ENCODE measurements around the gene GP1BB. TPM values are rescaled to one million over a fixed set of nuclear protein-coding genes. Genes with fewer than 3 reads are reported as not detected.
"Not testable (repeated sequence)": the region's sequence is repeated elsewhere in the genome, so short reads cannot be mapped to it uniquely, and the experiment has no call there.

Gene GP1BB
- total RNA-seq, 1 experiment from 2014 or later = 8.5 TPM

GRCh38 chr22:19693981-19694670 lies 29.2 kb upstream of the GP1BB start:
- DNase-seq (ENCODE audit: low spot score) = no peak

- no peak for DNase-seq (ENCODE audit: low spot score)
These were observed 28.6 kb upstream of the GP1BB start for GRCh38 chr22:19694696-19695095.

- DNase-seq (ENCODE audit: low spot score) = no peak
These were observed 26.6 kb upstream of the GP1BB start for GRCh38 chr22:19696504-19697276.

GRCh38 chr22:19697871-19698270 lies 25.5 kb upstream of the GP1BB start:
- DNase-seq (ENCODE audit: low spot score) = not testable (repeated sequence)

DNA sequence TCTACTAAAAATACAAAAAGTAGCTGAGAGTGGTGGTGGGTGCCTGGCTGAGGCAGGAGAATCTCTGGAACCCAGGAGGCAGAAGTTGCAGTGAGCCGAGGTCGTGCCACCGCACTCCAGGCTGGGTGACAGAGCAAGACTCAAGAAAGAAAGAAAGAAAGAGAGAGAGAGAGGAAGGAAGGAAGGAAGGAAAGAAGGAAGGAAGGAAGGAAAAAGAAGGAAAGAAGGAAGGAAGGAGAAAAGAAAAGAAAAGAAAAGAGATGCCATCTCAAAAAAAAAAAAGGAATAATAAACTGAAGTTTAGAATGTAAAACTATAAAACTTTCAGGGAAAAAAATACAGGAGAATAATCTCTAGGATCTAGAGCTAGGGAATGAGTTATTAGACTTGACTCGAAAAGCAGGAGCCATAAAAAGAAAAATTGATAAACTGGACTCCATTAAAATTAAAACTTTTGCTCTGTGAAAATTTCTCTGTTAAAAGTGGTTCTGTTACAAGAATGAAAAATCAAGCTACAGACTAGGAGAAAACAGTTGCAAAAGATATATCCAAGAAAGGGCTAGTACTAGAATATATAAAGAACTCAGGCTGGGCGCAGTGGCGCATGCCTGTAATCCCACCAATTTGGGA lies 22.4 kb upstream of the GP1BB start:
- no peak for DNase-seq (ENCODE audit: low spot score)

DNA sequence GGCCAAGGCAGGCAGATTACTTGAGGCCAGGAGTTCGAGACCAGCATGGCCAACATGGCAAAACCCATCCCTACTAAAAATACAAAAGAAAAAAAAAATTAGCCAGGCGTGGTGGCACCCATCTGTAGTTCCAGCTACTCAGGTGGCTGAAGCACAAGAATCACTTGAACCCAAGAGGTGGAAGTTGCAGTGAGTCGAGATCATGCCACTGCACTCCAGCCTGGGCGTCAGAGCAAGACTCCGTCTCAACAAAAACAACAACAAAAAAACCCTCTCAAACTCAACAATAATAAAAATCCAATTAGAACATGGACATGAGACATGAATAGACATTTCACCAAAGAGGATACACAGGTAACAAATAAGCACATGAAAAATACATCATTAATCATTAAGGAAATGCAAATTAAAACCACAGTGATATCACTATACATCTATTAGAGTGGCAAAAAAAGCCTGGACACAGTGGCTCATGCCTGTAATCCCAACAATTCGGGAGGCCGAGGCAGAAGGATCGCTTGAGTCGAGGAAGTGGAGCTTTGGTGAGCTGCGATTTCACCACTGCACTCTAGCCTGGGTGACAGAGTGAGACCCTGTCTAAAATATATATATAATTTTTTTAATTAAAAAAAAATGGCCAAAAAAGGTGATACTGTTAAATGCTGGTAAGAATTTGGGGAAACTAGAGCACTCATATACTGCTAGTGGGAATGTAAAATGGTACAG lies 21.8 kb upstream of the GP1BB start:
- DNase-seq (ENCODE audit: low spot score) = no peak

DNA sequence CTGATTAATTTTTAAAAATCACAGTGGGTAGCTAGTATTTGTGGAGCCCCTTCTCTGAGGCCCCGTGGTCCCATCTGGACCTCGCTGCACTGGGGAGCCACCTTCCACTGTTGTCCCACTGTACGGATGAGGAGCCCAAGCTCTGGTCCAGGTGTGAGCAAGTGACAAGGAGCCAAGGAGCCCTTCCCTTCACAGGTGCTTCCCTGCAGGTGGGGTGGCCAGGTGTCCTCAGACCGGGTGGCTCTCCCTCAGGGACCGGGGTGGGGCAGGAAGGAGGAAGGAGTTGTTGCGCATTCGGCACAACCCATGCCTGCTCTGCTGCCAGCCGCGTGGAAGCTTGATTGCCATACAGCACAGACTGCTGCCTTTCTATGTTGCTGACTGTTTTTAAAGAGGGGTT lies 19.5 kb upstream of the GP1BB start:
- DNase-seq (ENCODE audit: low spot score) = no peak

GRCh38 chr22:19704355-19705015 lies 18.9 kb upstream of the GP1BB start:
- DNase-seq (ENCODE audit: low spot score) = no peak

DNA sequence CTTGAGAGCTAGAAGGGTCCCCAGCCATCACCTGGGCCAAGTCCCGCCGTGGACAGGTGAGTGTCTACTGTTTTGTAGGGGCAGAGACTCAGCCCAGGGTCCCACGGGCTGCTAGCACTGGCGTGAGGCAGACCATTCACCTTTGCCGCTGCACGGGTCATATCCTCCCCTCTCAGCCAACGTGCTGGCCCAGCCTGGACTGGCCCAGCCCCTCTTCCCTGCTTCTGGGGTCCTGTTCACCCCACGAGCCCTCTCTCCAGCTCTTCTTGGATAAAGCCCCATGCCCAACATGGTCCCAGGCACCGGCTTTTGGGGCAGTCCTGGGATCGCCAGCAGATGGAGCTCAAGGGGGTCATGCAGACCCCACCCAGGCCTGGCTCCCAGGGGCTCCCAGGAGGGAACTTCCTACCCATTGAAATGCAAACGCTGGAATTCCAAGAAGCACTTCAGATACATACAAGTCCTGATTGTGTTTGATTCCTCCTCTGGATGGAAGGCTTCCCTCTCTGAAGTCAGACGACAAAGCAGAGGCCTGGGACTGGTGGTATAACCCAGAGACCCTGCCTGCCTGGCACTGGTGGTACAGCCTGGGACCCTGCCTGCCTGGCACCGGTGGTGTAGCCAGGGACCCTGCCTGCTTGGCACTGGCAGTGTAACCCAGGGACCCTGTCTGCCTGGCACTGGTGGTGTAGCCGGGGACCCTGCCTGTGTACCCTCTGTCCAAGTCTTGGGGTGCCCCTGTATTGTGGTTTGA lies 18.0 kb upstream of the GP1BB start:
- no peak for DNase-seq (ENCODE audit: low spot score)

DNA sequence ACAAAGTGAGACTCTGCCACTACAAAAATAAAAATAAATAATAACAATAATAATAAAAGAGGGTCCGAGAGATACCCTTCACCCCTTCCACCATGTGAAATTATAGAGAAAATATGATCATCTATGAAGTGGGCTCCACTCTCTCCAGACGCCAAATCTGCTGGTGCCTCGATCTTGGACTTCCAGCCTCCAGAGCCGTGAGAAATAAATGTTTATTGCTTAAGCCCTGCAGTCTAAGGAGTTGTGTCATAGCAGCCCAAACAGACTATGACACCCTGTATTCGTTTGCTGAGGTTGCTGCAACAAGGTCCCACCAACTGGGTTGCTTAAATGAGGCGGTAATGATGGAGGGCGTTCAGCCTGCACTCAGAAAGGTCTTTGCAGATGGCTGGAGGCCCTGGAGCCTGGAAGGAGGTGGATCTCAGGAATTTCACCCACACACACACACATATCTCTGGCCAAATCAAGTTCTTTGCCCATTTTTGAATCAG lies 16.6 kb upstream of the GP1BB start:
- DNase-seq (ENCODE audit: low spot score) = no peak

DNA sequence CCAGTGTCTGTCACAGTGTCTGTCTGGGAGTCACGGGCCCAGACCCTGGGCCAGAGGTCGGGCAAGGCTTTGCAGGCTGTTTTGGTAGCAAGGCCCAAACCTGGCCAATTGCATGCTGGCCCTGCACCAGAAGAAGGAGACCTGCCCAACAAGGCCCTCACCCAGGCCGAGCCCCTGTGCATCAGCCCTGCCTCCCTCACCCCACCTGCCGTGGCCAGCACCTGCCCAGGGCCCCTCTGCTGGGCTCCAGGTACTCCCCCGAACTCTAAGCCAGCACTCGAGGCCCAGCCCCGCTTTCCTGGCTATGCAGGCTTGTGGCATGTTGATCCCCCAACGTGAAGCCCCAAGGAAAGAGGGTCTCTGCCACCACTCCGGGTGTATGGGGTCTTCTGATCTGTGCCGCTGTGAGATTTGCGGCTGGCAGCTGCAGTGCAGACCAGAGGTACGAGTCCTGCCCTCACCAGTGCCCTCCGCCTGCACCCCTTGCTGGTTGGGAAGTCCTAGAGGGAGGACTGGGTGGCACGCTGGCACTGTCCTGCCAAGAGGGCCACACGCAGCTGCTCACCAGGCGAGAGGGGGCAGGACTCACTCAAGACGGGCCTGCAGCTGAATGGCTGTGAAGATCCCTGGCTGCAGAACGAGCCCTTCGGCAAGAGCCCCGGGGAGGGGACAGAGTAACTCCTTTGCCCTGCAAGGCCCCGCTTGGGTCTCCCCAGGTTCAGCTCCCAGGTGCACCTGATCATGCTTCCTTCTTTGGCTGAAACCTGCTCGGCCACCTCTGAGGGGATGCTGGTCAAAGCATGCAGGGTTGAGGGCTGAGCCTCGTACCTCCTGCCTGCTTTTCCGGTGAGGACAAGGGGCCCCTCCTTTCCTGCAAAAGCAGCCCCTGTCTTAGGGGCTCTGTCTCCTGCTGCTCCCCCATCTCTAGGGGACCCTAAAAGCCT lies 15.7 kb upstream of the GP1BB start:
- DNase-seq (ENCODE audit: low spot score) = no peak

GRCh38 chr22:19708321-19709011 lies 14.9 kb upstream of the GP1BB start:
- DNase-seq (ENCODE audit: low spot score) = no peak

DNA sequence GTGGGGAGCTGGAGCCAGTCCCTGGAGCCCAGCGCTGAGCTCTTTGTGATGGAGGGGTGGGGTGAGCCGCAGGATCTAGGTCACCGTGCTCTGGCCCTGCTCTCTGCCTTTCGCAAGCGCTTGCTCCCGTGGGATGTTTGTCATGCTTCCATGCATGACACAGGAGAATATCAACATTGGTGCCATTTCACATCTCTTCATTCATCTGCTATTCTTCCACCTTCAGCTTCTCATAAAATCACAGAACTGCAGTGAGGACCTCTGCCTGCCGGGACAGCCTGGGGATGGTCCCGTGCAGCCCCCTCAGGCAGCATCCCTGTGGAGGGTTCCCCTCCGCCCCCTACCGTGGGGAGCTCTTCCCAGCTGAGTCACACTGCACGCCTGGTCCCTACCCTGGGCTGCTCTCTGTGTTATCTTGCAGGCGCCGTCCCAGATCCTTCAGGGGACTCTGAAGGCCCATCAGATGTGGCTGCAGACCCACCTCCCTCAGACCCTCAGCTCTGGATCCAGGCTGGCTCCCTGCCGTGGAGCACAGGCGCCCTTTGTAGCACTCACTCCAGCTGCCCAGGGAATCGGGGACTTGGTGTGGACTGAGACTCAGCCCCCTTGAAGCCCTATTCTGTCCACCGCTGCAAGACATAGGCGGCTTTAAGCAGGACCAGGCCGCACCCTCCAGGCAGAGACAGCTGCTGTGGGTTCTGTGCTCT lies 14.1 kb upstream of the GP1BB start:
- DNase-seq (ENCODE audit: low spot score) = no peak

GRCh38 chr22:19710020-19710768 lies 13.1 kb upstream of the GP1BB start:
- no peak for DNase-seq (ENCODE audit: low spot score)

DNA sequence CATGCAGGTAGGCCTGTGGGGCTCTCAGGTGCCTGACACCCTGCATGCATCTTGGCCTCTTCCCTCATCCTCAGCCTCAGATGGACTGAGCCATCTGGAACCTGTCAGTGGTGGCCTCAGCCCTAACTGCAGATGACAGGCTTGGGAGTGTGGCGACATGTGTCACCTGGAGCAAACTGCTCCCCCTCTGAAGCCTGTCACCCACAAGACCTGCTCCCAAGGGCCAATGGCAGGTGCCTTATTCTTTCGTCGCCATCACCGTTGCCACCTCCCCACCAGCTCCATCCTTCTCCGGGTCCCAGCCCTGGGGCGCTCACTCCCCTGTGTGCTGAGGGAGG lies 12.6 kb upstream of the GP1BB start:
- DNase-seq (ENCODE audit: low spot score) = no peak

DNA sequence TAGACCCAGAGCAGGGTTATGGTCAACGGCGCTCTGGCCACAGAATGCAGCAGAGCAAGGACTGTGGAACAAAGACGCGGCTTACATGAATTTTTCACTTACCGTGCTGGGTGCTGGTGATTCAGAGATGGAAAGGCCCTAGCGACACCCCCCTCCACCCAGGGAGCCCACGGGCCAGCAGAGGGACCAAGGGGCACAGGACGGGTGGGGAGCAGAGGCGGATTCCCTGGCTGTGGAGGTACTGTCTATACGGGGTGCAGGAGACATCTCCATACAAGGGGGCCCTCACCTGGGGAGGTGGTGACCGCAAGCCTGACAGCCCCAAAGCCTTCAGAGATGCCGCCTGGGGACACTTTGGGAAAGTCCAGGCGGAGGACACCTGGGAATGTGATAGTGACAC lies 10.1 kb upstream of the GP1BB start:
- DNase-seq (ENCODE audit: low spot score) = no peak

- DNase-seq (ENCODE audit: low spot score) = no peak
These were observed 9.6 kb upstream of the GP1BB start for GRCh38 chr22:19713650-19714311.

All from A172 (cell line).